Islet of Langerhans (tissue), 1 donor: ENCODE measurements around the gene HSPB7.
"Not testable (repeated sequence)": the region's sequence is repeated elsewhere in the genome, so short reads cannot be mapped to it uniquely, and the experiment has no call there.

Source experiments
- FAIRE-seq: peaks from one replicate; lab custom pipeline; 2011; peaks lifted over from hg19 to GRCh38; lab: Jason Lieb, UNC

The HSPB7 gene

DNA sequence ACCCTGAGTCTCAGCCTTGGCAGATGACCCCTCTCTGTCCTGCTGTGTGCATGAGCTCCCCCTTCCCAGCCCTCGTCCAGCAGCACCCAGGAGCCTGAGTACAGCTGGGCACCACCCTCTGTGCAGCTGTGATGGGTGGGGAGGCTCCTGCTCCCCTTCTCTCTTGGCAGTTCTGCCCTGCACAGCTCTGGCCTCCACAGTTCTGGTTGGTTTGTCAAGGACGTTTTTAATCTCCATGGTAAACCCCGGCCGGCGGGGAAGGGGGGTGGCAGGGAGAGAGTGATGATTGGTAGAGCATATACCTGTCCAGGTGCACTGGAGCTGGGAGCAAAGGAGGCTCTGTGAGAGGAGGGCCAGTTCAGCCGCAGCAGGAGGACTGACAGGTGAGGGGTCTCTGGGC, 3.8 kb upstream of the HSPB7 start, which contains the start of gene CLCNKA:
Gene CLCNKA (plus strand): TSS at position 356 of the 400 bp plus-strand sequence. CDS start 584 bp downstream, outside the sequence.
- no peak for FAIRE-seq

DNA sequence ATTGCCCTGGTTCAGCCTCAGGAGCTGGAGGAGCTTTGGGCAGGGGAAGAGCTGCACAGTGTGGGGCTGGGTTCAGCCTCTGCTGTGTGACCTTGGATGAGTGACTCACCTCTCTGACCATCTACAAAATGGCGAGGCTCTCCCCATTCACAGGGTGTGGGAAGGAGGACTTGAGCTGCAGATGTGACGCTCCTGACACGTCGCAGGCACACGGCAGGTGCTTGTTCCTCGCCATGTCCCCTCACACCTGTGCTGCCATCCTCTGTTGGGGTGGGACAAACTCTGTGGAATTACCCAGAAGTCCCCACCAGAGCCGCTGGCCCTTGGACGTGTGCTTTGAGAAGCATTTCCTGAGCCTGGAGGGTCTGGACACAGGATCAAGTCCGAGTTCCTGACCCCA, 3.0 kb upstream of the HSPB7 start:
- not testable (repeated sequence) for FAIRE-seq

DNA sequence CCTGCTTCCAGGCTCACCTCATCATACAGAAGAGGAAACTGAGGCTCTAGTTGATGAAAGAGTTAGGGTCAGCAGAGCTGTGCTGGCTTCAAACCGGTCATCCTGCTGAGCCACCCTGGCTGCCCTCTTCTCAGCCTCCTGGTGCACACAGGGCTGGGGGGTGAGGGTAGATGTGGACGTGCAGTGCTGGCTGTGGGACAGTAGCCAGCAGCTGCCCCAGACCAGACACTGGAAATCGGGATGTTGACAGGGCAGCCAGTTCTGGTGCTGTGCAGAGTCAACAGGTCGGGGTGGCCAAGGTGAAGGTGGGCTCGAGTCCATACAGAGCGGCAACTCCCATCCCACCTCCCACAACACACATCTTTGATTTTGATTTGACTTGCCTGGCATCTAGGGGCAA, 2.5 kb upstream of the HSPB7 start:
- no peak for FAIRE-seq

DNA sequence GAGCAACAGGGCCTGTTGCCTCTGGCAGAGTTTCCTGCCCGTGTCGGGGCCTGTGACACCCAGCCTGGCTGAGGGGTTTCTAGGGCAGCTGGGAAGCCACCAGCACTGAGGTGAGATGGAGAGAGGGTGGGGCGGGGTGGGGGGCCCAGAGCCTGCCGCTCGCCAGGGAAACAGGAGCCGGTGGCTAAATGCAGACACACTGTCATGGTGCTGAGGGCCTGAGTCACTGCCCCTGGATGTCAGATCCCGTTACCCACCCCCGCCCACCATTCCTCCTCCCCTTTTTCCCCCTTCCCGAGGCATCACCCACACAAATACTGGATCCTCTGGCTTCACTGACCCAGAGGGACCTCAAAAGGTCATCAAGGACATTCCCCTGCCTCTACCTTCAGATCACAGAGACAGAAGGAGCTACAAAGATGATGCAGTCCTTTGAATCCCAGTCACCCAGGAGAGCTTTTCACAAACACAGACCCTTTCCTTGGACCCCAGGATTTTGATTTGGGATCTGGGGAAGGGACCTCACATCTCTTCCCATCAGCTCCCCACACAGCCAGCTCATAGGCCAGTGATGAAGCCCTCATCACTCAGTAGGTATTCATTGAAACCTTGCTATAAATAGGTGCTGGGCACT, 1.9 kb upstream of the HSPB7 start:
- no peak for FAIRE-seq

DNA sequence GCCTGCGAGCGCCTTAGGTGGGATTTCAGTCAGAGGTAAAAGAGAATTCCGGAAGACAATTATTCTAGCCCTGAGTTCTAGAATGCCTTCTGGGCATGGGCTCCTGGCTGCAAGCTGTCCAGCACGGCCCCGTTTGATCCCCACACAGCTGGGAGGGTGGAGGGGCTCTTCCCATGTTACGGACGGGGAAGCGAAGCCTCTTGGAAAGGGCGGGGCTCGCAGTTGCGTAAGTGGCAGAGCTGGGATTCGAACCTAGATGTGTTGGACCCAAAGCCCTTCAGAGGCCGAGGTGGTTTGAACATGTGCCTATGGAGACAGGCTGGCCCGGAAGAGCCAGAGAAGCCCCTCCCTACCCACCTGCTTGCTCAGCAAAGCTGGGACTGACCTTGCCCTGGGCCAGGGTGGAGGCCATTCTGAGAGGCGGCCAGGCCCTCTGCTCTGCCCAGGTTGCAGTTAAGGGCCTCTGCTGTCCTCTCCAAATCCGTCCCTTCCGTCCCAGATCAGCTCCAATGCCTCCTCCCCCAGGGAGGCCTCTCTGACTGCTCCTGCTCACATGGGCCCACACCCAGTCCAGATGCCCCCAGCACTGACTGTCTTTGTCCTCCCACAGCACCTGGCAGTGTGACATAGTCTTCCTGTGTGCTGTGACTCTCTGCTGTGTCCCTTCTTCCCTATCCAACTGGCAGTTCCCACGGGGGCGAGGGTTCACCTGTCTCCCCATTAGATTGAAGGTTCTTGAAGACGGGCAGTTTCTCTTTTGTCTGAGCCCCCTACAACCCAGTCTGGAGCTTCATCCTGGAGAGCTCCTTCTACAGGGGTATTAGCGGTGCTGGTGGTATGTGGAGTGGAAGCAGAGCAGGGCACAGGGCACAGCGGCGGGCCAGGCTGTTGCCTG, 1.2 kb upstream of the HSPB7 start:
- no peak for FAIRE-seq

DNA sequence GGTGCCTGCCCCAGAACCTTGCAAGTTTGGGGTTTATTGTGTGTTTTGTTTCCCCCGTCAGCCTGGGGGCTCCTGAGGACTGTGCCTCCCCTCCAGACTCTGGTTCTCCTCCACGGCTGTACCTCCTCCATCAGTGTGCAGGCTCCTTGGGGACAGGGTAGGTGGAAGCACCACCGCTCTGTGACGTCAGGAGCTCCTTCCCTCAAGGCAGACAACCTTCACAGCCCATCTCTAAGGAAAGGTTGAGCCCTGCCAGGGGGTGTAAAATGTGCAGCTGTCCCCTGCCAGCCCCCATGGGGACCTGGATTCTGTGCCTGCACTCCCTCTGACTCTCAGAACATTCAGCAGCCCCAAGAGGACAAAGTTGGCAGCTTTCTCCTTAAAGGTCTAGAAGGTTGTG, 465 bp upstream of the HSPB7 start:
- FAIRE-seq, result no peak

DNA sequence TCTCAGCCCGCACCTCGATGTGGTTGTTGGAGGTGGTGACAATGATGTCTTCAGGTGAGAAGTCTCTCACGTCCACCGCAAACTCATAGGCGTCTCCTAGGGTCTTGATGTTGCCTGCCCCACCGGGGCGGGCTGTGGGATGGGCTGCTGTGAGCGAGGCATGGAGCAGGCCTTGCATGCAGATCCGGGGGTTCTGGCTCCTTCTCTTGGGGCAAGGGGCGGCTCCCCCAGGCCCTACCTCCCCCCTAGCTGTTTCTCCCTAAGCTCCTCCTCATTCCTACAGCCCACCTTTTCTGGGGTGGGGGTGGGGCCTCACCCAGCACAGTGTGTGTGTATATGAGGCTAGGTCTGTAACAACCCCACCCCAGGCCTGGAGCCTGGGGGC, 775 bp downstream of the HSPB7 start:
- FAIRE-seq, result no peak

DNA sequence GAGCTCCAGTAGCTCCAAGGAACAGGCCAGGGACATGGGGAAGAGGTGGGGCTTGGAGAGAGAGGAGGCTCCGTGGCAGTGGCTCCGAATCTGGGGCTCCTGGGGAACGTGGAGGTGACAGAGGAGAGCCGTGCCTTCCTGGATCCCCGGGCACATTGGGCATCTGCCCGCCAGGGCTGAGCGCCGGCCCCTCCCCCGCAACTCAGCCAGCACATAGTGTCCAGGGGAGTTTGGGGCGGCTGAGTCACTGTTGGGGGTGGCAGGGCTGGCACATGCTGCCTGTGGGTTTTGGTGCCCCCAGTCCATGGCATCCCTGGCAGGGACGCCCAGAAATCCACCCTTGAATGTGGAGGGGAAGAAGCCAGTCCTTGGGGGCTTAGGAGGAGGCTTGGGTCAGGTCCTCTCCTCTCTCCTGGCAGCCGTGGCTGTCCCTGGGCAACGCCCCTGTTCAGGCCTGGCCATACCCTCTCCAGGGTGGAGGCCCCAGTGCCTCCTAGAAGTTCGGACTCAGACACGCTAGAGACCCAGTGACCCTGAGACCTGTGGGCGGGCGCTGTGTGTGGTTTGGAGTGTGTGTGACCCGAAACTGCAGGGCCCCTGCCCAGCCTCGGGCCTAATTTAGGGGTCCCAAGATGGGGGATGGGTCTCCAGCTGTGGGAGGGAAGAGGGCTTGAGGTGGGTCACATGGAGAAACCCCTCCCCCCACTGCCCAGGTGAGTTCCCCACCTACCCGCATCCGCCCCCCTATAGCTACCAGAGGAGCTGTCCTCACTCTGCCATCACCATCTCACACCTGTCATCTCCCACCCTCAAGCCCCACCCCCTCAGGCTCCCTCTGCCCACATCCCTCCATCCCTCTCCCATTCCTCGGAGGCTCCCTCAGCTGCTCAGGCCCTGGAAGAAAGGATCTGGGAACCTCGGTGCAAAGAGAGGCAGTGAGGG, 1.6 kb downstream of the HSPB7 start:
- no peak for FAIRE-seq

DNA sequence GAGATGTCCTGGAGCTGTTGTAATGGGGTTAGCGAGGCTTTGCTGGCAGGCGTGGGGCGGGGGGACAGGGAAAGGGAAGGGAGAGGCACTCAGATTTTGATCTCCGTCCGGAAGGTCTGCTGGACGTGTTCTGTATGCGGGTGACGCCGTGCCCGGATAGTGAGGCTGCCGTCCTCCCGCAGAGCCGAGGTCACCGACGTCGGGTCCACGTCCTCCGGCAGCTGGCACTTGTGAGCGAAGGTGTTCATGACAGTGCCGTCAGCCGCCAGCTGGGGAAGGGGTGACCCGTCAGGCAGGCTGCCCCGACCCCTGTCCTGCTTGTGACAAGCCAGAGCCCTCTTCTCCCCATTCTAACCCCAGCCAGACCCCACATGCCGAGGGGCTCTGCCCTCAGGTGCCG, 2.4 kb downstream of the HSPB7 start:
- no peak for FAIRE-seq

DNA sequence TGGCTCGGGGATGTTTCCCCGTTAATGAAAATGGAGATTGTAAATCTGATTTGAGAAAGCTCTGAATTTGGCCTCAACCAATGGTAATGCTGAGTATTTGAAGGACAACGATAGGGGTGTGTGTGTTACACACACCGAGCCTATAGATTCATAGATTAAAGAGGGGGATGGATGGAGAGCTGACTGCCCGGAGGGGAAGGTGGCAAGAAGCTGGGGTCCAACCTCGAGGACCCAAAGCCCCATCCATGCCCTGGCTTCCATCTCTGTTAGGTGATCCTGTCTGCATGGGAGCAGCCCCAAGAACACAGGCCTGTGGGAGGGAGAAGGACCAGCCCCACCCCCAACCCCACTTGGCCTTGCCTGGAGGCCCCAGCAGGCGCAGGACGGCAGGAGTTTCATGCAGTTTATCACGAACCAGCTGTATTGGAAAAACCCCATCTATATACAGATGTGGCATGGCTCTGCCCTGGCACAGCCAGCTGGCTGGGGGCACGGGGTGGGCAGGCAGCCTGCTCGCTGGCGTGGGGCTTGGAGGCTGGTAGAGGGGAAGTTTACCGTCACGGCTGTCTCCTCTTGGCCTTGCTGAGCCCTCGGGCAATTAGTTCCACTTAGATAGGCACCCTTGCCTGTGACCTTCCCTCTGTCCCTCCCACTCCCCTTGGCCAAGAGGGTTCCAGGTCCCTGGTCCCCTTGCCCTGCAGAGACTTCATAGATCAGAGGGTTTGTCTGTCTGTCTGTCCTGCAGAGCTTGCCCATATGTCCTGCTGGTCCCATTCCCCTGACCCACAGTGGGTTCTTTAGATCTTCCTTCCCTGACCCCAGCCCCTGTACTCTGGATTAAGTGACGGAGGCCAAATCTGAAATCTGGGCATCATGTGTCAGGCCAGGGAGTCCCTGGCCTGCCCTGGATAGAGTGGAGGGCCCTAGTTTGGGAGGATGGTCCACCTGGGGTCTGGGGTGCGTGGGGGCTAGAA, 3.0 kb downstream of the HSPB7 start:
- no peak for FAIRE-seq

DNA sequence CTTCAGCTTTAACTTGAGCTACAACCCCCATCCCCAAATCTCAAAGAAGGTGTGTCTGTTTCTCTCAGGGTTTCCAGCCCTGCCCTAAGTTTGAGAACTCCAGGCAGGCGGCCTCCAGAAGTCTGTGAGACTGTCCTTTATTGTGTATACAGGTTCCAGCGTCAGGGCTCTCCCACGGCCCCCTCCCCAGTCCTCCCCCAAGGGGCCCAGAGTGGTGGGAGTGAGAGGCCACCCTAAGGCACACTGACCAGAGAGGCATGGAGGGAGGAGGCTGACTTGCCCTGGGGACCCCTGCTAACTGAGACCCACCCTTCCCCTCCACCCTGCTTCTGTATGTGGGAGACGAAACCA, 4.0 kb downstream of the HSPB7 start:
- no peak for FAIRE-seq

DNA sequence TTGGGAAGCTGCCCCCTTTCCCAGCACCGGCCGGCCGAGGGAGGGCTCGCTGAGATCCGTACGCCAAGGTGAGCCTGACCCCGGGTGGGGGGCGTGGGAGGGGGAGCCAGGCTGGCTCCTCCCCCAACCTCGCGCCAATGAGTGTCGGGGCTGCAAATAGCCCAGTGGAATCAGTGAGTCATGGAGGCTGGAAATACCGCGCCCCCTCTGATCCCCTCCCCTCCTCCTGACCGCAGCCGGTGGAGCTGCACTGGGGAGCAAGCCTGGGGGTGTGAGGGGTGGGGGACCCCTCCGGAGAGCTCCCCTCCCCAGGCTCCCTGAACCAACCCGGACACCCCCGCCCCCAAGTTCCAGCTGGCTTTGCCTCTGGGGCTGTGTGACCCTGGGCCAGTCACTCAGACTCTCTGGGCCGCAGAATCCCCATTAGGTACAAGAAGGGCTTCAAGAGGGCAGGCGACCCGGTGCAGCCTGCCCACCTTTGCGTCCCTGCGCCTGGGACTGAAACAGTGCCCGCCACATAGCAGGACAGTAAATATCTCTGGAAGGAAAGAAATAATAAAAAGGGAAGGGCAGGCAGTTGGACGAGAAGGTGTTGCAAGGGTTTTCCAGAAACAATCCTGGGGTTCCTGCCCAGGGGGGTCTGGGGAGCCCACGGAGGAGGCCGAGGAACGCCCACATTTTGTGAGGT, 4.5 kb downstream of the HSPB7 start:
- no peak for FAIRE-seq

DNA sequence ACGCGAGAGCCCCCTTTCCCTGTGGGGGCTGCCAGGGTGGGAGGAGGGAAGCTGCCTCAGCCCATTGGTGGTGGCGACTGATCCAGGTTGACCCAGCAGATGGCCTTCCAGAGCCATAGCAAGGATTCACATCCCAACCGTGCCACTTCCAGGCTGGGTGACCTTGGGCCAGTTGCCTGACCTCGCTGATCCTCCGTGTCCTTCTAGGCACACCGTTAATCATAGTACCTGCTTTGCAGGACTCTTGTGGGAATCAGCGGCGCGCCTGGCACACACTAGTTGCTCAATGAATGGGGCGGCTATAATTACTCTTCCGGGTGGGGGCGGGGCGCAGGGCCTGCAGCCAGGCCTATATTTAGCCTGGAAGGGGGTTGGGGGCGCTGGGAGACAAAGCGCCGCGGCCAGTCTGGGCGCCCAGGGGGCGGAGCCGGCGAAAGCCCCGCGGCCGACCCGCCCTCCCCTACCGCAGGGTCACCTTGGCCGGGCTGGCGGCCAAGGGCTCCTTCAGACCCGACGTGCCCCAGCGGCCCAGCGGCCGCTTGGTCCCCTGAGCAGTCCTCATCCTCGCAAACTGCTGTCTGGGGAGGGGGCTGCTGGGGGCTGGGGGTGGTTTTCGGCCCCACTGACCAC, 5.1 kb downstream of the HSPB7 start:
- FAIRE-seq, result no peak

DNA sequence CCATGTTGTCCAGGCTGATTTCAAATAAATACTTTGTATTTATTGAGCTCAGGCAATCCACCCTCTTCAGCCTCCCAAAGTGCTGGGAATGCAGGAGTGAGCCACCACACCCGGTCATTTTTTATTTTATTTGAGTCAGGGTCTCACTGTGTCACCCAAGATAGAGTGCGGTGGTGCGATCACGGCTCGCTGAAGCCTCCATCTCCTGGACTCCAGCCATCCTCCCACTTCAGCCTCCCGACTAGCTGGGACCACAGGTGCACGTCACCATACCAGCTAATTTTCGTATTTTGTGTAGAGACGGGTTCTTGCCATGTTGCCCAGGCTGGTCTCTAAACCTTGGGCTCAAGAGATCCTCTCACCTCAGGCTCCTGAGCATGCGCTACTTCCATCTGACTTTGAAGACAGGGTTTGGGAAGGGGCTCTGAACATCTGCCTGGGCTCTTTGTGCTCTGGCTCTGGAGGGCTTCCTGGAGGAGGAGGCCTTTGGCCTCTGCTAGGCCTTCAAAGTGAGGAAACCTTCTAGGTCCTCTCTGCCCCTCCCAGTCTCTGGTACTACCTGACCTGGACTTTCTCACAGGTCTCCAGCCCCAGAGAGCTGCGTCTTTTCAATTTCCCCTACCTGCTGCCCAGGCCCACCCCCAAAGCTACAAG, 5.8 kb downstream of the HSPB7 start:
- no peak for FAIRE-seq

DNA sequence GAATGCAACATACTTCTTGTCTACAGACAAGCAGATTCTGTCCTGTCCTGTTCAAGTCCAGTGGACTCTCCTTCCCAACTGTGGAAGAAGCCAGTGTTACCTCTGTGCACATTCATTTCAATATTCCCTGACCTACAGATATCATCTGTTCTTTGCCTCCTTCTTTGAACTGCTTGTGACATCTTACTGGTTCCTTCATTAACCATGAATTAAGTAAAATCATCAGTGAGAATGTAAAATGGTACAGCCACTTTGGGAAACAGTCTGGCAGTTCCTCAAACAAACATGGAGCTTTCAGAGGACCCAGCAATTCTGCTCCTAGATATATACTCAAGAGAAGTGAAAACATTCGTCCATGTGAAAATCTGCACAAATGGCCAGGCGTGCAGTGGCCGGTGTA, 7.0 kb downstream of the HSPB7 start:
- no peak for FAIRE-seq

DNA sequence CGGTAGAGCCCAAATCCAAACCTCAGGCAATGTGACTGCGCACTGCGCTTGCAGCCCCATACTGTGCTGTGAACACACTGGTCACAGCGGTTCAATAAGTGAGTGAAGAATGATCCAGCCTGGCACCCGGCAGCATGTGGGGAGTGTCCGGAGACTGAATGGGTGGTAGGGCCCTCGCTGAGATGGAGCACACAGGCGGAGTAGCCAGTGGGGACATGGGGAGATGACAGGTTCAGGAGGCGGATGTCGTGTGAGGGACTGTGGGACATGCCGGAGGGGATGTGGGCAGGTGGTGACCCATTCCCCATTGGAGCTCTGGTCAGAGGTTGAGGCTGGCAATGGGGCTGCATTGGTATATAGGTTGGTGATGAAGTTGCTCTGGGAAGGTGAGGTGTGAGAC, 8.2 kb downstream of the HSPB7 start:
- no peak for FAIRE-seq

DNA sequence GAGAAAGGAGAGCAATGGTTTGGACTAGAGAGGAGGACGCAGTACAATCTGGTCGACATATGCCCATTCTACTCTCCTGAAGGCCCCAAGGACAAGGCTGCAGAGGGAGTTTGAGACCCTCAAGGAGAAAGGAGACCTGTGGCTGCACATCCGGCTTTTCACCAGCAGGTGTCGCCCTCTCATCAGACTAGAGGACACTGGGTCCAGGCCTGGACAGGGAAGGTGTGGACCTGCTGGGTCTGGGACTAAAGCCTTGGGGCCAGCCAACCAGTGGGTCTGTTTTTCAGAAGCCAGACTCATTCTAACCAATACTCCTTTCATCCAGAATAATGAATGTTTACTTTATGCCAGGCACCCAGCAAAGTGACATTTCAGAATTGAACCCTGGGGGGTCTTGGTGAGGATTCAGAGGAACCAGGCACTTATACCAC, 8.8 kb downstream of the HSPB7 start:
- peak; percentile 13 for FAIRE-seq

DNA sequence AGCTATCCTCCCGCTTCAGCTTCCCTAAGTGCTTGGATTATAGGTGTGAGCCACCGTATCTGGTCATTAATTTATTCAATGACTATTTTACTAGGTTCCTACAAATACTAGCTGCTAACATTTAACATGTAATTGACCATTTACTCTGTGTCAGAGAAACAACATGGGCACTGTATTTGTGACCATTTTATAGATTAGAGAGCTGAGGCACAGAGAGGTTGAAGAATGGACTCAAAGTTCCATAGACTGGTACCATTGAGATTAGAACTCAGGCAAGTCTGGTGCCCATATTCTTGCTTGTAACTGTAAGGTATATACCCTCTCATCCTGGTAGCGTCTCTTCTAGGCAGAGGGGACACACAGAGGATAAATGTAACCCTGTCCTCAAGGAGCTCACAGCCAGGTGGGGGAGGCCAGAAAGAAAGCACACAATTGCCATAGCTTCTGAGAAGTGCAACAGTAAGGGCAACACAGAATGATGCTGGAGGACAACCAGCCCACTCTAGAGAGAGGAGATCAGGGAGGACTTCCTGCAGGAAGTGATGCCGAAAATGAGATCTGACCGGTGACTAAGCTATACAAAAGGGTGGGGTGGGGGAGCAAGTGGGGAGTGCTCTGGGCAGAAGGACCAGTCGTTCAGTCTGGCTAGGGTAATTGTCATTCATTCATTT, 10.0 kb downstream of the HSPB7 start:
- FAIRE-seq, result no peak
